GM19025 (cell line): ENCODE results near the gene CLTC.
"Not testable (repeated sequence)": the region's sequence is repeated elsewhere in the genome, so short reads cannot be mapped to it uniquely, and the experiment has no call there.

ENCODE experiments used
- ATAC-seq: cut with Tn5 transposase; IDR thresholded peaks from one replicate; pipeline ENCODE4 v1.9.1; 2021; ENCODE audit warnings: mild to moderate bottlenecking, low read depth, moderate library complexity; ENCODE audit not compliant: unreplicated experiment

Gene CLTC

DNA sequence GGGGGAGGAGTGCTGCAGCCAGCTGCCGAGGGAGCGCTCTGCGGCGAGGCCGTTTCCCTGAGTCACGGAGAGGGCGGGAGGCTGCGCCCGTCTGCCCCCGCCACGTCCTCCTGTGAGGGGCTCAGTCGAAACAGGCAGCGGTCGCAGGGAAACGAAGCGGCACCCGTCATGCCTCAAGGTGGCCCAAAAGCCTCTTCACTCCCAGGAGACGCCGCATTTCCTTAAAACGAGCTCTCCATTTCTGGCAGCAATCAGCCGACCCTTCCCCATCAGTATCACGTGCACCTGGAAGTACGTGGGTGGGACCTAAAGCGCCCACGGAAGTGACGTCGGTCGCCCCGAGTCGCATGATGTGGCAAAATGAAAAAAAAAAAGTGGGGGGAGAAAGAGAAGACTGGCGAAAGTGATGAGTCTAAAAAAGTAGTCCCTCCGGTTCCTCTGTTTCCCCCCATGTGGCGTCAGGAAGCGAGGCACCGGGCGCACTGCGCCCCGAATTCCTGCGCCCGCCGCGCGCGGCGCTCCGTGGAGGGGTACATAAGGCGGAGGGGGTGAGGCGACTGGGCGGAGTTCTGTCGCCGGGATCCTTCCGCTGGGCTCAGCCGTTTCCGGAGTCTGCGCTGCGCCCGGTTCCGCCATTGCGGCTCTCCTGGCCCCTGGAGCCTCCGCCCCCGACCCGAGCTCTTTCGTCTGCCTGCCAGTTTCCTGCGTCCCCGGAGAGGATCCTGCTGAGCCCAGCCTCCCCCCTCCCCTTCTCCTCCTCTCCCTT, at the start of gene CLTC:
Gene CLTC (plus strand): TSS at position 598 of the 766 bp plus-strand sequence. CDS start 237 bp downstream, outside the sequence.
- peak; percentile 81 for ATAC-seq

- ATAC-seq = no peak
These were observed 47.3 kb upstream of the CLTC start for GRCh38 chr17:59572301-59572924.

DNA sequence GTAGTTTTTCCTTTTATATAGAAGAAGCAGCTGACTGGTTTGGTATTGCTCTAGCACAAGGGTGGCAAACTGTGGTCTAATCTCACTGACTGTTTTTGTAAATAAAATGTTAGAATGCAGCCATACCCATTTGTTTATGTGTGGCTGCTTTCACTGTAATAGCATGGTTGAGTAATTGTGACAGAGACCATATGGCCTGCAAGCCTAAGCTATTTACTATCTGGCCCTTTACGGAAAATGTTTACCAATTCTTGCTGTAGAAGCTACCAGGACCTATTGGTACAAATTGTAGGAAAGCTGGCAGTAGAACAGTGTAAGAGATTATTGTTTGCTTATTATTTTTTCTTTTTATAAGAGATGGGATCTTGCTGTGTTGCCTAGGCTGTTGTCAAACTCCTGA, 35.5 kb upstream of the CLTC start:
- ATAC-seq = not testable (repeated sequence)

DNA sequence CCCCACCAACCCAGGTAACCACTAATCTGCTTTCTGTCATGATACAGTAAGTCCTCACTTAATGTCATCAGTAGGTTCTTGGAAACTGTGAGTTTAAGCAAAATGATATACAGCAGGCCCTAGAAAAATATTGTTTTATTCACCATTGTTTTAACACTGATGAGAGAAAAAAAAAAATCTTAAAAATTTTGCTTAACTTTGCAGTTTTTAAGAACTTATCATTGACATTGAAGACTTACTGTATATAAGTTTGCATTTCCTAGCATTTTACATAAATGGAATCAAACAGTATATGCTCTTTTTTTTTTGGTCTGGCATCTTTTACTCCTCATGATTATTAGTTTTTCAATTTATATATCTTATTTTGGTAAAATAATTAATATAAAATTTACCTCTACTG, 19.5 kb upstream of the CLTC start:
- ATAC-seq = no peak

DNA sequence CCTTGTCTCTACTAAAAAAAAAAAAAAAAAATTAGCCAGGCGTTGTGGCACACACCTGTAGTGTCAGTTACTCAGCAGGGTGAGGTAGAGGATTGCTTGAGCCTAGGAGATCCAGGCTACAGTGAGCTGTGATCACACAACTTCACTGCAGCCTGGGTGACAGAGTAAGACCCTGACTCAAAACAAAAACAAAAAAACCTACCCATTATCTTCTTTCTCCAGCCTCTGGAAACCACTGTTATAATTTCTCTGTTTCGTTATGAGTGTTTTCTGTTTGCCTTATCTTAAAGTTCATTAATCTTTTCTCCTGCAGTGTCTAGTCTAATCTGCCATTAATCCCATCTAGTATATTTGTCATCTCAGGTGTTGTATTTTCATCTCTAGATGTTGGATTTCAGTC, 18.6 kb upstream of the CLTC start:
- ATAC-seq = no peak

DNA sequence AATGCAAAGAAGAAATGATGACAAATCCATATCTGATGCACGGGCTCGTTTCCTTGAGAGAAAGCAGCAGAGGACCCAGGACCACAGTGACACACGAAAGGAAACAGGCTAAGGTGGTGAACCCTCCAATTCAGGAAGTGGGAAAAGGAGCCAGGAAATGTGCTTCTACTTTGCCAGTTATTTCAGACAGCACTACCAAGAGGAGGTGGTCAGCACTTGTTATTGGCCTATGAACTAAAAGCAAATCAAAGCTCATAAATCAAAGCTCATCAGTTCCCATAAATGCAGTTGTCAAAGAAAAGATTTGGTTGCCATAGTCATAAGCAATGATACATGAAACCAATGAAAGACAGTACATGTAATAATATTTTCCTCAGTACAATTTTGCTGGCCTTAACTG, 12.6 kb upstream of the CLTC start:
- no peak for ATAC-seq

DNA sequence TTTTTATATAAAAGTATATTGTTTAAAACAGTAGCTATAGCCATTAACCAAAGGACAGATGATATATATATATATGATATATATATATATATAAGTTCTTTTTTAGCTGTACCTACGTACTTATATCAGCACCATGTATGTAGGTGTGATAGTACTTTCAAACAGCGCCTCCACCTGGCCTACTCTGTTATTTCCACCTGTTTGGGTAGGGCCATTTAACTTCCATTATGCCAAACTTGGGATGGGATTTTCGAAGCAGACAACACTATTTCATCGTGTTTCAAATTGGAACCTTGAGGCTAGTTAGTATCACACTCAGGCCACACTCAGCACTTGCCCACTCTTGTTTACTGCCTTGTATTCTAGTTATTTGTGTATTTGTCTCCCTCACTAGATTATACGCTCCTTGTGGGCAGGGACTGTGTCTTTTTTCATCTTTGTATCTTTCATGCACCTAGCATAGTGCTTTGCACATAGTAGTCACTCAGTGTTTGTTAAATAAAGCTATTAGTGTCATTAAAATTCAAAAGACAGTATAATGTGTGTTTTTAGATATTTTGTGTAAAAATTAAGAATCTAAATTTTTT, 11.8 kb upstream of the CLTC start:
- ATAC-seq = no peak

- no peak for ATAC-seq
These were observed 8.2 kb upstream of the CLTC start for GRCh38 chr17:59611503-59611902.

GRCh38 chr17:59616253-59616920, 3.3 kb upstream of the CLTC start:
- ATAC-seq = no peak

- no peak for ATAC-seq
These were observed 2.5 kb upstream of the CLTC start for GRCh38 chr17:59617156-59617732.

DNA sequence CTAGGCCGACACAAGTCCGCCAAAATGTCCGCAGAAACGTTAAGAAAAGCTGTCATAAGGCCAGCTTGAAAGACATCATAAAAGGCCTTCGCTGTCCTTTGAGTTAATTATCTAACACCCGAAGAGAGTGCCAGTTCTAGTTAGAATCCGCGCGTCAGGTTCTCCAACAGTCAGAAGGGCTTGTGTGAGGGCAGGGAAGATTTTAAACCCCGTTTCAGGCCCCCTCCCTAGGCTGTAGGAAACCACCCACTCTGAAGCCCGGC, 729 bp upstream of the CLTC start:
- no peak for ATAC-seq

GRCh38 chr17:59620064-59620359, 317 bp downstream of the CLTC start:
- ATAC-seq = no peak

GRCh38 chr17:59620518-59621259, 994 bp downstream of the CLTC start:
- ATAC-seq = no peak

DNA sequence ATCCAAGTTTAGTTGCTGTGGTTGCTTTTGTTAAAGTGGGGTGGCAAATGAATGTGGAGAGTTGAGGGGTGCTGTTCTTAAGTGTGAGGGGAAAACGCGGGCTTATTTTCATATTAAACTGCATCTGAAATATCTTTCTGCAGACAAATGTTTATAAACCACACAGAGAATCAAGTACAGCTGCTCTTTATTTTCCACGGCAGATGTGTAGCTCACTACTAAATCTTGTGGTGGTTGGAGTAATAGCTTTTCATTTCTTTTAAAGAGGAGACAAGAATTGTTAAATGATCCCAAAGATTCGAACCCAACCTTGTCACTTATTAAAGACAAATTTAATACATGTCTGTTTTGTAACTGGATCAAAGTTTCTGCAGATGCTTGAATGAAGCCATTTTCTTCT, 2.1 kb downstream of the CLTC start:
- no peak for ATAC-seq

DNA sequence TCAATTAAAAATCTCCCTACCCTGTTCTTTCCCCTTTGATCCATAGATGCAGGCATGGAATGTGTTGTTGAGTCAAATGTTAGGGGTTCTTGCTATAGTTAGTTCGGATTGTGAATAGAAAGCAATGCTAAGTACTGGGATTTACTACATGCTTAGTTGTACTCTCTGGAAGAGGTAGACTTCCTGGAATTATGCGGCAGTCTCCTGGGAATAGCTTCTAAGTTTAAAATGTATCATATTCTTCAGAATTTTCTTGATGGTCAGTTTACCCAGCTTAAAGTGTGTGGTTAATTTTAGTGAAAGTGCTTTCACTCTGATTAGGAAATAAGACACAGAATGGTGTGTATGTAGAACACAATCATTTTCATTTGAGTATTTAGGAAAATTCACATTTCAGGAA, 3.5 kb downstream of the CLTC start:
- ATAC-seq = no peak

- no peak for ATAC-seq
These were observed 7.1 kb downstream of the CLTC start for GRCh38 chr17:59626756-59627155.

DNA sequence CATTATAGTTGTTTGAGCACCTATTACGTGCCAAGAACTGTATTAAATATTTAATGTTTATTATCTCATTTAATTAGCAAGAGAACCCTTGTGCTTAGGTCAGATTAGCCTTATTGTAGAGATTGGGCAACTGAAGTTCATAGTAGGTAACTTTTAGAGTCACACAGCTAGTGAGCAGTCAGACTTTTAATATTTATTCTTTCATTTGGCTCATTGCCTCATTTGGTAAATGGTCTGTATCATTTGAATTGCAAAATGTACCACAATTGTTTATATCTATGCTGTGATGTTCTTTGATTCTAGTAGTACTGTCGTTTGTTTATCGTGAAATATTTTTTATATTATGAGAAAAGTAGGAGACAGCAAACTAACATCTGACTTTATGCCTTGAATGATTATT, 7.6 kb downstream of the CLTC start:
- no peak for ATAC-seq

GRCh38 chr17:59627770-59628171, 8.1 kb downstream of the CLTC start:
- no peak for ATAC-seq

- no peak for ATAC-seq
These were observed 9.5 kb downstream of the CLTC start for GRCh38 chr17:59629174-59629573.

GRCh38 chr17:59631276-59631675, 11.6 kb downstream of the CLTC start:
- ATAC-seq = no peak

DNA sequence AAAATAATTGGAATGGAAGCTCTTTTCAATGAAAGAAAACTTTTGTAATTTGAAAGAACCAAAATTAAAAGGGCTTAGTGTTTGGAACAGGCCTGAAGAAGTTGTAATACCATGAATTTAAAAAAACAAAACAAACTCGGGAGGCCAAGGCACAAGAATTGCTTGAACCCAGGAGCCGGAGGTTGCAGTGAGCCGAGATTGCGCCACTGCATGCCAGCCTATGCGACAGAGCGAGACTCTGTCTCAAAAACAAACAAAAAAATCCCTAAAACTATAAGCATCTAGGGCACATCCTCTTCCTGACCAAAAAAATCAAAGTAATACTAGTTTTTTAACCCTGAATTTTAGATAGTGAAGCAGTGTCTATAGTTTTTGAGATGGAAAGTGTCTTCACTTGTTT, 12.7 kb downstream of the CLTC start:
- no peak for ATAC-seq
